H1 (cell line): ENCODE measurements around the gene PAXIP1. TPM values are rescaled to one million over a fixed set of nuclear protein-coding genes. Genes with fewer than 3 reads are reported as not detected.

Experiments used
- CTCF ChIA-PET: fragments of 300-600 bp; sonication (Branson Sonifier 250); formaldehyde crosslinking; loops from one replicate; lab custom pipeline; 2021; ENCODE audit not compliant: partially characterized antibody; lab: Charles Lee
- POLR2A ChIA-PET: fragments of 300-600 bp; sonication (Branson Sonifier 250); formaldehyde crosslinking; loops from one replicate; lab custom pipeline; 2021; ENCODE audit warnings: inconsistent platforms; ENCODE audit not compliant: partially characterized antibody; lab: Charles Lee
- DNase-seq, 2 experiments: peaks; one replicate each; pipeline versions ENCODE4 v3.0.0 to v3.0.0-alpha.2; 2010 to 2022; ENCODE audit warnings: low spot score in 2 of 2, low read depth in 1 of 2, mixed read lengths in 1 of 2
- FAIRE-seq: peaks from 2 replicates; lab custom pipeline; 2011; peaks lifted over from hg19 to GRCh38; lab: Jason Lieb, UNC
- H2AFZ ChIP-seq: 2 replicates; pipeline ENCODE4 v1.8.1; 2012; ENCODE audit warnings: low read length, inconsistent platforms
- H2AK5ac ChIP-seq: 2 replicates; pipeline ENCODE4 v1.6.1; 2013; ENCODE audit warnings: low read depth, low read length
- H2BK120ac ChIP-seq: replicated peaks from 2 replicates; pipeline ENCODE3; 2013; ENCODE audit warnings: low read depth, low read length, inconsistent platforms
- H2BK12ac ChIP-seq: 2 replicates; pipeline ENCODE4 v1.6.1; 2013; ENCODE audit warnings: low read depth, low read length
- H2BK15ac ChIP-seq: 2 replicates; pipeline ENCODE4 v1.6.1; 2013; ENCODE audit warnings: low read length
- H2BK20ac ChIP-seq: 2 replicates; pipeline ENCODE4 v1.6.1; 2013; ENCODE audit warnings: low read length
- H2BK5ac ChIP-seq: 2 replicates; pipeline ENCODE4 v1.6.1; 2013; ENCODE audit warnings: low read depth, low read length
- H3K14ac ChIP-seq: 2 replicates; pipeline ENCODE4 v1.6.1; 2013; ENCODE audit warnings: inconsistent platforms; ENCODE audit not compliant: insufficient read length
- H3K18ac ChIP-seq: 2 replicates; pipeline ENCODE4 v1.6.1; 2013; ENCODE audit warnings: low read length; ENCODE audit errors: extremely low read depth
- H3K23ac ChIP-seq: 2 replicates; pipeline ENCODE4 v1.6.1; 2013; ENCODE audit warnings: inconsistent platforms; ENCODE audit not compliant: insufficient read length
- H3K23me2 ChIP-seq: 2 replicates; pipeline ENCODE4 v1.6.1; 2013; ENCODE audit warnings: low read depth, low read length
- H3K27ac ChIP-seq: 2 replicates; pipeline ENCODE4 v1.6.1; 2011; ENCODE audit warnings: low read depth, low read length, inconsistent platforms
- H3K27me3 ChIP-seq, 4 experiments: replicated peaks in 1 of 4; 1 replicate in 1 of 4; 2 replicates in 3 of 4; pipeline versions ENCODE4 v1.6.1 to v1.8.1; 2011 to 2013; ENCODE audit warnings: low read length in 3 of 4, mild to moderate bottlenecking in 3 of 4, inconsistent platforms in 2 of 4, mixed read lengths in 2 of 4, moderate library complexity in 1 of 4; ENCODE audit not compliant: control insufficient read depth in 3 of 4, insufficient read depth in 3 of 4; ENCODE audit errors: extremely low read depth in 1 of 4
- H3K36me3 ChIP-seq, 4 experiments: 2 replicates each; pipeline versions ENCODE4 v1.6.1 to v1.8.1; 2011 to 2013; ENCODE audit warnings: mild to moderate bottlenecking in 4 of 4, low read length in 3 of 4, moderate library complexity in 2 of 4, control low read depth in 1 of 4, inconsistent platforms in 1 of 4; ENCODE audit not compliant: insufficient read depth in 4 of 4, control insufficient read depth in 2 of 4
- H3K4ac ChIP-seq: replicated peaks from 2 replicates; pipeline ENCODE3; 2013; ENCODE audit warnings: low read length, low read depth, mixed read lengths, inconsistent platforms; ENCODE audit not compliant: insufficient read length
- H3K4me1 ChIP-seq, 4 experiments: replicated peaks in 1 of 4; 1 replicate in 1 of 4; 2 replicates in 3 of 4; pipeline versions ENCODE4 v1.6.1 to v1.8.1; 2011 to 2013; ENCODE audit warnings: low read length in 3 of 4, inconsistent platforms in 2 of 4, mixed read lengths in 1 of 4; ENCODE audit not compliant: insufficient read depth in 4 of 4, control insufficient read depth in 3 of 4
- H3K4me2 ChIP-seq, 2 experiments: 2 replicates each; pipeline versions ENCODE4 v1.6.1 to v1.8.1; 2011 to 2013; ENCODE audit warnings: low read depth in 2 of 2, low read length in 2 of 2, control low read depth in 1 of 2, inconsistent platforms in 1 of 2, mild to moderate bottlenecking in 1 of 2; ENCODE audit not compliant: insufficient read depth in 1 of 2
- H3K4me3 ChIP-seq, 4 experiments: fragments of 200-600, 300-600 bp in 1 of 4; sonication (generic), shearing (Covaris generic), sonication (Bioruptor Twin) in 1 of 4; 2 replicates each; pipeline versions ENCODE4 v1.5.1 to v1.8.1; 2011 to 2016; ENCODE audit warnings: low read length in 4 of 4, low read depth in 3 of 4, control low read depth in 2 of 4, inconsistent platforms in 2 of 4, mild to moderate bottlenecking in 2 of 4, mixed read lengths in 1 of 4, moderate library complexity in 1 of 4; ENCODE audit not compliant: insufficient read depth in 2 of 4; ENCODE audit errors: extremely low read depth in 1 of 4
- H3K56ac ChIP-seq: replicated peaks from 2 replicates; pipeline ENCODE3; 2013; ENCODE audit warnings: low read depth, mild to moderate bottlenecking, mixed read lengths, low read length, inconsistent platforms; ENCODE audit not compliant: insufficient read length
- H3K79me1 ChIP-seq: 2 replicates; pipeline ENCODE4 v1.6.1; 2013; ENCODE audit warnings: low read depth, low read length, control low read depth
- H3K79me2 ChIP-seq, 2 experiments: 2 replicates each; pipeline versions ENCODE4 v1.6.1 to v1.8.1; 2012 to 2013; ENCODE audit warnings: low read length in 2 of 2, mild to moderate bottlenecking in 2 of 2, inconsistent platforms in 1 of 2; ENCODE audit not compliant: insufficient read depth in 2 of 2, control insufficient read depth in 1 of 2
- H3K9ac ChIP-seq, 4 experiments: replicated peaks in 1 of 4; 1 replicate in 1 of 4; 2 replicates in 3 of 4; pipeline versions ENCODE4 v1.6.1 to v1.8.1; 2011 to 2013; ENCODE audit warnings: low read depth in 3 of 4, low read length in 3 of 4, control low read depth in 2 of 4, mild to moderate bottlenecking in 2 of 4, moderate library complexity in 2 of 4, inconsistent platforms in 1 of 4; ENCODE audit errors: extremely low read depth in 1 of 4
- H3K9me3 ChIP-seq, 2 experiments: 2 replicates each; pipeline versions ENCODE4 v1.6.1 to v1.8.1; 2012 to 2013; ENCODE audit warnings: mild to moderate bottlenecking in 2 of 2, moderate library complexity in 2 of 2, control low read depth in 1 of 2, inconsistent platforms in 1 of 2, low read depth in 1 of 2, low read length in 1 of 2, mixed read lengths in 1 of 2; ENCODE audit not compliant: insufficient read depth in 2 of 2
- H4K20me1 ChIP-seq, 2 experiments: replicated peaks in 1 of 2; 2 replicates each; pipeline versions ENCODE3 to v1.8.1; 2011 to 2013; ENCODE audit warnings: inconsistent platforms in 2 of 2, low read length in 2 of 2, mild to moderate bottlenecking in 1 of 2; ENCODE audit not compliant: insufficient read depth in 2 of 2, control insufficient read depth in 1 of 2
- H4K5ac ChIP-seq: 2 replicates; pipeline ENCODE4 v1.6.1; 2013; ENCODE audit warnings: low read length, low read depth, mixed read lengths, inconsistent platforms; ENCODE audit not compliant: insufficient read length
- H4K8ac ChIP-seq: 2 replicates; pipeline ENCODE4 v1.8.0; 2013; ENCODE audit warnings: mild to moderate bottlenecking, moderate library complexity, low read length, inconsistent platforms; ENCODE audit not compliant: insufficient read depth; ENCODE audit errors: extremely low read depth
- H4K91ac ChIP-seq: replicated peaks from 2 replicates; pipeline ENCODE3; 2013; ENCODE audit warnings: low read length, mixed read lengths, inconsistent platforms; ENCODE audit not compliant: insufficient read length
- BACH1 ChIP-seq: IDR thresholded peaks from 2 replicates; pipeline ENCODE4 v1.6.1; 2012; ENCODE audit warnings: low read length, improper control_type of control experiment
- BCL11A ChIP-seq, 2 experiments: IDR thresholded peaks; one replicate each; pipeline ENCODE4 v1.6.1; 2011; ENCODE audit warnings: low read depth in 2 of 2, low read length in 2 of 2, mild to moderate bottlenecking in 2 of 2
- BRCA1 ChIP-seq: IDR thresholded peaks from 2 replicates; pipeline ENCODE4 v1.6.1; 2012; ENCODE audit warnings: low read depth, low read length, improper control_type of control experiment
- CBX5 ChIP-seq: fragments of 300-800, 300-1000 bp; sonication (generic); IDR thresholded peaks from 2 replicates; pipeline ENCODE4 v1.7.1; 2016; ENCODE audit warnings: antibody characterized with exemption, low read length, low read depth
- CHD2 ChIP-seq: IDR thresholded peaks from 2 replicates; pipeline ENCODE4 v1.6.1; 2012; ENCODE audit warnings: low read length, improper control_type of control experiment
- CREB1 ChIP-seq: IDR thresholded peaks from 2 replicates; pipeline ENCODE4 v1.6.1; 2012; ENCODE audit warnings: inconsistent platforms
- CTBP2 ChIP-seq: IDR thresholded peaks from 2 replicates; pipeline ENCODE4 v1.7.0; 2011; ENCODE audit warnings: borderline replicate concordance, mild to moderate bottlenecking, moderate library complexity, mixed read lengths, low read length; ENCODE audit not compliant: insufficient read depth, insufficient read length
- JUND ChIP-seq: IDR thresholded peaks from 2 replicates; pipeline ENCODE4 v1.6.1; 2011; ENCODE audit warnings: mild to moderate bottlenecking, improper control_type of control experiment, low read length
- KDM5A ChIP-seq: fragments of 200-600 bp; IDR thresholded peaks from 2 replicates; pipeline ENCODE4 v1.7.1; 2012; ENCODE audit warnings: mild to moderate bottlenecking, low read length, inconsistent platforms, mixed read lengths
- MAFK ChIP-seq: IDR thresholded peaks from 2 replicates; pipeline ENCODE4 v1.6.1; 2012; ENCODE audit warnings: low read depth, mild to moderate bottlenecking, improper control_type of control experiment, low read length
- POLR2AphosphoS5 ChIP-seq: IDR thresholded peaks from 2 replicates; pipeline ENCODE4 v1.6.1; 2011; ENCODE audit warnings: low read depth, low read length
- RFX5 ChIP-seq: IDR thresholded peaks from 2 replicates; pipeline ENCODE4 v1.6.1; 2011; ENCODE audit warnings: low read depth, low read length, improper control_type of control experiment, borderline replicate concordance
- SIRT6 ChIP-seq: IDR thresholded peaks from one replicate; pipeline ENCODE4 v1.7.1; 2012; ENCODE audit warnings: low read length, inconsistent platforms
- SIX5 ChIP-seq: IDR thresholded peaks from 2 replicates; pipeline ENCODE4 v1.6.1; 2011; ENCODE audit warnings: mild to moderate bottlenecking, low read depth, low read length
- WGBS, 2 experiments: shearing (Covaris generic) in 1 of 2; methylation state at CpG; one replicate each; pipeline versions ENCODE4 v1.1.6 to v1.1.7; 2013 to 2015; ENCODE audit warnings: low lambda C conversion rate in 2 of 2, mixed read lengths in 2 of 2, inconsistent platforms in 1 of 2, low coverage in 1 of 2, missing lambda C conversion rate in 1 of 2; ENCODE audit not compliant: insufficient replicate concordance in 2 of 2, insufficient coverage in 1 of 2, insufficient read length in 1 of 2; ENCODE audit errors: extremely low coverage in 1 of 2, missing lambda C conversion rate in 1 of 2; 5-methylcytosine and 5-hydroxymethylcytosine counted together
- polyA plus RNA-seq, 7 experiments: library from polyadenylated mRNA; depleted of rRNA in 3 of 7; stranded (reverse) in 5 of 7; unstranded in 2 of 7; fragments of >200 nt in 5 of 7; fragments of 200-250 nt in 2 of 7; gene quantifications; 1 replicate in 5 of 7; 2 replicates in 1 of 7; 4 replicates in 1 of 7; pipeline versions ENCODE4 v1.2.1 to v1.2.3, GENCODE V29; 2011 to 2013; ENCODE audit warnings: missing spikeins in 2 of 7, mixed read lengths in 2 of 7
- total RNA-seq: library from RNA; stranded (reverse); fragmentation: NEBNext Ultra II Directional; extraction: Animal tissue kit (Norgen Biotek cat#: 25700); gene quantifications from 2 replicates; pipeline ENCODE4 v1.2.1, GENCODE V29; 2021
- TF ChIP-seq, protein P1 (sequence below): IDR thresholded peaks from 2 replicates; pipeline ENCODE4 v1.6.1; 2012; ENCODE audit warnings: low read length, inconsistent platforms

The PAXIP1 gene
- total and polyA plus RNA-seq, 2 of the 8 experiments (the other 6 are each of a cell fraction or from before 2014, with no cell fraction given), result 32.4 to 32.8 TPM

DNA sequence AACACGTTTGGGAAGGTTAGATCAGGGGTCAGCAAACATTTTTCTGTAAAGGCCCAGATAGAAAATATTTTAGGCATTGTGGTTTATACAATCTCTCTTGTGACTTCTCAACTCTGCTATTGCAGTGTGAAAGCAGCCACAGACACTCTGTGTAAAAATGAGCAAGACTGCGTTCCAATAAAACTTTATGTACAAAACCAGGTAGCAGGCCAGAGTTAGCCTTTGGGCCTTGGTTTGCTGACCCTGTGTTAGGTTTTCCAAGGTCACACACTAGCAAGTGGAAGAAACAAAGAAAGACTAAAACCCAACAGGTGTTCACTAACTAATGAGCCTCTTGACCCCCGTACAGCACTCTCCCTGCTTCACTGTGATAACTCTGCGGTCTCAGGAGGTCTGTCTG lies 14.9 kb upstream of the PAXIP1 start:
- ChIA-PET CTCF (interaction anchor here (0.6 to 13.3 kb wide), 3 partner anchors 8 to 183 kb away, joined by 3 to 136 read pairs (median 3); no protein-coding TSS in a partner anchor), POLR2A (no interaction called here)
- Histone ChIP-seq H3K4me2 (no peak overlapping the region), H3K18ac (no peak overlapping the region), H2BK5ac (no peak overlapping the region), H3K79me2 (no peaks in the 10 kb centered on the region), H2BK120ac (no peak overlapping the region), H2BK12ac (no peak overlapping the region), H4K8ac (no peak overlapping the region), H3K9ac (no peak overlapping the region), H3K4ac (no peak overlapping the region), H3K27ac (no peak overlapping the region), H3K27me3 (no peaks in the 10 kb centered on the region), H2BK15ac (no peak overlapping the region), H4K5ac (no peak overlapping the region), H3K4me3 (no peak overlapping the region), H2AK5ac (no peak overlapping the region), H2AFZ (no peak overlapping the region), H2BK20ac (no peak overlapping the region), H3K14ac (no peak overlapping the region), H4K91ac (no peak overlapping the region), H4K20me1 (no peaks in the 10 kb centered on the region), H3K79me1 (no peaks in the 10 kb centered on the region), H3K9me3 (no peaks in the 10 kb centered on the region), H3K56ac (no peak overlapping the region), H3K23me2 (no peaks in the 10 kb centered on the region), H3K4me1 (no peaks in the 10 kb centered on the region; a peak in 2 of 7 replicates), H3K23ac (no peak overlapping the region), H3K36me3 (no peaks in the 10 kb centered on the region)
- FAIRE-seq (no peak), DNase-seq (peak in 1 of 2 experiments; percentile 24)
- 84% methylated on average over 4 of the region's 4 CpGs; no CpG with 5 or more reads in 1 of the 2 experiments for WGBS, 2 experiments
- TF ChIP-seq SIRT6 (no peak), POLR2AphosphoS5 (no peak), CREB1 (no peak), BCL11A (IDR thresholded peaks at IDR 0.05; ENCODE audit: low read depth in 2 of 2, low read length in 2 of 2) (no peak), BACH1 (no peak), JUND (no peak), CHD2 (no peak), BRCA1 (no peak), CTBP2 (no peak), SIX5 (no peak), RFX5 (no peak), CBX5 (no peak), MAFK (no peak), KDM5A (no peak)
- TF ChIP-seq, protein P1, sequence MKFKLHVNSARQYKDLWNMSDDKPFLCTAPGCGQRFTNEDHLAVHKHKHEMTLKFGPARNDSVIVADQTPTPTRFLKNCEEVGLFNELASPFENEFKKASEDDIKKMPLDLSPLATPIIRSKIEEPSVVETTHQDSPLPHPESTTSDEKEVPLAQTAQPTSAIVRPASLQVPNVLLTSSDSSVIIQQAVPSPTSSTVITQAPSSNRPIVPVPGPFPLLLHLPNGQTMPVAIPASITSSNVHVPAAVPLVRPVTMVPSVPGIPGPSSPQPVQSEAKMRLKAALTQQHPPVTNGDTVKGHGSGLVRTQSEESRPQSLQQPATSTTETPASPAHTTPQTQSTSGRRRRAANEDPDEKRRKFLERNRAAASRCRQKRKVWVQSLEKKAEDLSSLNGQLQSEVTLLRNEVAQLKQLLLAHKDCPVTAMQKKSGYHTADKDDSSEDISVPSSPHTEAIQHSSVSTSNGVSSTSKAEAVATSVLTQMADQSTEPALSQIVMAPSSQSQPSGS, result no peak
